ENCODE data around the gene TMEM238L. TPM values are rescaled to one million over a fixed set of nuclear protein-coding genes. Genes with fewer than 3 reads are reported as not detected.

Gene TMEM238L
- total and polyA plus RNA-seq, 5 experiments from 2014 or later = 0.65 TPM; not detected in 4

DNA sequence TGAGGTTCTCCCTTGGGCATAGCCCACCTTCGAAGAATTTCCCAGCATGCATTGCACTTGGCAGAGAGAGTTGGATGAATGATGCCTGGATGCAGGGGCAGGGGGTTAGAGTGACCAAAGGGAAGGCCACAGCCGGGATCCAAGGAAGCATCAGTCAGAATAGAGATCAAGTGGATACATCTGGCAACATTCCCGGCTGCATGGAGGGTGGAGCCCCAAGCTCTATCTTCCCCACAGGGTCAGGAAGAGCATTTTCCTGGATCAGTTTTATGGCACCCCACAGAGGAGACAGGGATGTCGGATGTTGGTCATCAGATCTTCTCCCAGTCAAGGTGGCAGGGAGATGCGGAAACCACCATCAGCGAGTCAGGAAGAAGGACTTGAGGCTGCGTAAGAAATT is 21.0 kb upstream of the TMEM238L start:
- ATAC-seq (no peak), DNase-seq (no peak)
- Mint-ChIP-seq H3K4me1 (peaks cover 0 to 2% (median under 1%) of the 10 kb centered on the region in 4 donors), H3K27me3 (peaks cover 0 to 10% (median 0%) of the 10 kb centered on the region in 5 donors), H3K4me3 (no peak overlapping the region), H3K27ac (no peak overlapping the region), H3K9me3 (no peaks in the 10 kb centered on the region), H3K36me3 (no peaks in the 10 kb centered on the region)
- POLR2A ChIA-PET = no interaction called here

DNA sequence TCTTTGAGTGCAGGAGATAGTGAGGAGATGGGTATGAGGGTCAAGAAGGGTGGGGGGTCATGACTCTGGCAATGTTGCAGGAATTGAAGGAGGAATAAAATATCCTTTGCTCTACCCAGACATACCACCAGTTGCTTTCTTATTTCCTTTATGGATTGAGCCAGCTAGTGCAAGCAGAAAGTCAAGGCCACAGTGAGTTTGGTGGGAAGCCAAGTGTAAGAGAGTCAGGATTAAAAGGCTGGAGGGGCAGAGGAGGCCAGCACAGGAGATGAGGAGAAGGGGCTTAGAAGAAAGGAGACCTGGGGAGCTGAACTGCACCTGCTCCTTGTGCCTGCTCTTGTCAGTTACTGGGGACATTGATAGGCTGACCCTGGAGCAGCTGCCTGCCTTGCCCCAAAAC is 17.9 kb upstream of the TMEM238L start:
- no peaks in the 10 kb centered on the region for H3K9me3 Mint-ChIP-seq
- H3K27me3 Mint-ChIP-seq = peaks cover 0 to 9% (median 2%) of the 10 kb centered on the region in 5 donors
- no peaks in the 10 kb centered on the region for H3K36me3 Mint-ChIP-seq
- DNase-seq (no peak), ATAC-seq (no peak)
- POLR2A ChIA-PET = interaction anchor here (0.9 kb wide), 1 partner anchor 12 kb away, joined by 3 read pairs; no protein-coding TSS in a partner anchor
- peaks cover 0 to 2% (median under 1%) of the 10 kb centered on the region in 4 donors for H3K4me1 Mint-ChIP-seq
- no peak overlapping the region for H3K4me3 Mint-ChIP-seq
- no peak overlapping the region for H3K27ac Mint-ChIP-seq

DNA sequence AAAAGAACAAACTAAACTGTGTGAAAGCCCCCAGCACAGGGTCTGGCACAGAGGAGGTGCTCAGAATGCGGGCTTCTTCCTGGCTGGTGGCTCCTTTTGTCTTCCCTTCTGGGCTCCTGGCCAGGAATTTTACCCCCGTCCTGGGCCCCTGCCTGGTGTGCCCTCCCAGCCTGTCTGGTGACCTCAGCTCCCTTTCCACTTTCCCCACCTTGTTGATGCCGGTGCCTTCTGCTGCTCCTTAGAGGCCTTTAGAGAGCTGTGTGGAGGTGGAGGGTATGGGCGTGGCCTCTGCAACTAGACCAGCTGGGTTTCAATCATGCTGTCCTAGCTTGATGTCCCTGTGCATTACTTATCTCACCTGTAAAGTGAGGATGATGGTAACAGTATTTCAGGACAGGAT is 17.2 kb upstream of the TMEM238L start:
- DNase-seq = no peak
- peaks cover 0 to 2% (median under 1%) of the 10 kb centered on the region in 4 donors for H3K4me1 Mint-ChIP-seq
- ATAC-seq = no peak
- H3K27me3 Mint-ChIP-seq = peaks cover 0 to 9% (median 4%) of the 10 kb centered on the region in 5 donors
- H3K27ac Mint-ChIP-seq = no peak overlapping the region
- no peak overlapping the region for H3K4me3 Mint-ChIP-seq
- no peaks in the 10 kb centered on the region for H3K36me3 Mint-ChIP-seq
- H3K9me3 Mint-ChIP-seq = no peaks in the 10 kb centered on the region
- POLR2A ChIA-PET = interaction anchor here (0.9 kb wide), 1 partner anchor 11 kb away, joined by 3 read pairs; no protein-coding TSS in a partner anchor

GRCh38 chr17:10815319-10815718 is 11.4 kb upstream of the TMEM238L start:
- Mint-ChIP-seq H3K27me3 (peaks cover 1 to 13% (median 11%) of the 10 kb centered on the region in 5 donors), H3K4me3 (no peak overlapping the region), H3K36me3 (no peaks in the 10 kb centered on the region), H3K4me1 (peaks cover 0 to 6% (median 0%) of the 10 kb centered on the region in 4 donors), H3K27ac (no peak overlapping the region), H3K9me3 (no peaks in the 10 kb centered on the region)
- POLR2A ChIA-PET = no interaction called here
- ATAC-seq = no peak
- DNase-seq = no peak

GRCh38 chr17:10814075-10814474 is 10.2 kb upstream of the TMEM238L start:
- Mint-ChIP-seq H3K27ac (peak overlapping the region in 2 of 10 donors; percentile 45 to 71), H3K4me3 (no peak overlapping the region), H3K27me3 (peaks cover 1 to 13% (median 11%) of the 10 kb centered on the region in 5 donors), H3K4me1 (peaks cover 0 to 6% (median 0%) of the 10 kb centered on the region in 4 donors), H3K36me3 (no peaks in the 10 kb centered on the region), H3K9me3 (no peaks in the 10 kb centered on the region)
- POLR2A ChIA-PET = no interaction called here
- DNase-seq (no peak), ATAC-seq (no peak)

GRCh38 chr17:10812674-10813073 is 8.8 kb upstream of the TMEM238L start:
- POLR2A ChIA-PET = no interaction called here
- Mint-ChIP-seq H3K27ac (no peak overlapping the region), H3K36me3 (no peaks in the 10 kb centered on the region), H3K4me3 (no peak overlapping the region), H3K9me3 (no peaks in the 10 kb centered on the region), H3K27me3 (peaks cover 0 to 13% (median 11%) of the 10 kb centered on the region in 5 donors), H3K4me1 (peaks cover 0 to 6% (median 0%) of the 10 kb centered on the region in 4 donors)
- DNase-seq (no peak), ATAC-seq (no peak)

DNA sequence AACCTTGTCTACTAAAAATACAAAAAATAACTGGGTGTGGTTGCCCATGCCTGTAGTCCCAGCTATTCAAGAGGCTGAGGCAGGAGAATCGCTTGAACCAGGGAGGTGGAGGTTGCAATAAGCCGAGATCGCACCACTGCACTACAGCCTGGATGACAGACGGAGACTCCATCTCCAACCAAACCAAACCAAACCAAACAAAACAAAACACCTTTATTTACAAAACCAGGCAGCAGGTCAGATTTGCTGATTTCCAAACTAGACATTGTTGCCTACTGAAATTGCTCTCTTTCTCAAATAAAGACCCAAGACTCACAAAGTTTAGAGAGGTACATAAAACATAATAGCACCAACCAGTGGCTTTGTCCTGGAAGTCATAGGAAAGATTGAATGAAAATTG is 5.7 kb upstream of the TMEM238L start:
- POLR2A ChIA-PET = interaction anchor here (0.9 kb wide), 1 partner anchor 12 kb away, joined by 3 read pairs; no protein-coding TSS in a partner anchor
- peaks cover 0 to 13% (median 8%) of the 10 kb centered on the region in 5 donors for H3K27me3 Mint-ChIP-seq
- DNase-seq (no peak), ATAC-seq (no peak)
- no peaks in the 10 kb centered on the region for H3K36me3 Mint-ChIP-seq
- peaks cover 0 to 4% (median 0%) of the 10 kb centered on the region in 4 donors for H3K4me1 Mint-ChIP-seq
- no peak overlapping the region for H3K27ac Mint-ChIP-seq
- H3K9me3 Mint-ChIP-seq = no peaks in the 10 kb centered on the region
- H3K4me3 Mint-ChIP-seq = no peak overlapping the region

DNA sequence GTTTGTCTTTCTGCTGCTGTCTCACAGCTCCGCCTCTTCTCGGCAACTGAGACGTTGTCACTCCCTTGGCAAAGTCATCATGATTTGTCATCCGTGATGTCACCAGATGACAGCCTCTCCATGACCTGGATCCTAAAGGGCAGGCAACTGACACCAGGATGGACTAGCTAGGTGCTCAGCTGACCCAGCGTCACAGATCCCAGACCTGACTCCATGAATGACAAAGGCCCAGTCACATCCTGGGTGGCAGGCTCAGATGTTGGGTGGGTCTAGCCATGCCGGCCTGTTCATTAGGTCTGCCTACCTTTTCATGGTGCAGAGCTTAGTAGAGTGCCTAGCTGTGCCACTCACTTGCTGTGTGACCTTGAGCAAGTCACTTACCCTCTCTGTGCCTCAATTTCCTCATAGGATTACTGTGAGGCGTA is 3.8 kb upstream of the TMEM238L start:
- no peak for ATAC-seq
- H3K9me3 Mint-ChIP-seq = no peaks in the 10 kb centered on the region
- no peaks in the 10 kb centered on the region for H3K36me3 Mint-ChIP-seq
- peaks cover 0 to 4% (median 0%) of the 10 kb centered on the region in 4 donors for H3K4me1 Mint-ChIP-seq
- POLR2A ChIA-PET = no interaction called here
- H3K27me3 Mint-ChIP-seq = peaks cover 0 to 8% (median 5%) of the 10 kb centered on the region in 5 donors
- H3K27ac Mint-ChIP-seq = no peak overlapping the region
- no peak for DNase-seq
- H3K4me3 Mint-ChIP-seq = no peak overlapping the region

GRCh38 chr17:10806545-10807262 is 2.8 kb upstream of the TMEM238L start:
- Mint-ChIP-seq H3K36me3 (no peaks in the 10 kb centered on the region), H3K4me1 (no peaks in the 10 kb centered on the region), H3K4me3 (no peak overlapping the region), H3K9me3 (no peaks in the 10 kb centered on the region), H3K27me3 (peaks cover 0 to 3% (median 0%) of the 10 kb centered on the region in 5 donors), H3K27ac (no peak overlapping the region)
- no peak for ATAC-seq
- DNase-seq = no peak
- POLR2A ChIA-PET = no interaction called here

- DNase-seq (no peak), ATAC-seq (no peak)
- peaks cover 0 to 3% (median 0%) of the 10 kb centered on the region in 5 donors for H3K27me3 Mint-ChIP-seq
- H3K27ac Mint-ChIP-seq = peak overlapping the region in 1 of 10 donors; percentile 47
- no peaks in the 10 kb centered on the region for H3K4me1 Mint-ChIP-seq
- POLR2A ChIA-PET = no interaction called here
- no peaks in the 10 kb centered on the region for H3K36me3 Mint-ChIP-seq
- H3K4me3 Mint-ChIP-seq = no peak overlapping the region
- no peaks in the 10 kb centered on the region for H3K9me3 Mint-ChIP-seq
These were observed 2.0 kb upstream of the TMEM238L start for GRCh38 chr17:10805911-10806310.

DNA sequence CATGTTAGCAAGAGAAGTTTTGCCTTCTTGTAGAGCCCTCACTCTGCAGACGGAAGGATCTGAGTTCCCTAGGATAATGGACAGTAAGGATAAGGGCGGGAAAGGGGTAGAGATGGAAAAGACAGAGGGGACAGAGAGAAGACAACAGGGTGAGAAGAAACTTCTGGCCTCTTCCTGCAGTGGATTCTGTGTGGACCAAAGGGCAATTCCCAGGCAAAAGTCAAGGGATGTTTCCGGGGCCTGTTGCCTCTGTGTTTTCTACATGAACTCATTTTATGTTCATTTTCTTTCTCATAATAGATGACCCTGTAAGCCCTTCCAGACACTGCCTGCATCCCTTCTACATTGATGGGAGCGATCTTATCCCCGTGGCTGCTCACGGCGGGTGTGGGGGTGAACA is 647 bp upstream of the TMEM238L start:
- POLR2A ChIA-PET = no interaction called here
- Mint-ChIP-seq H3K4me3 (no peak overlapping the region), H3K27ac (no peak overlapping the region), H3K9me3 (no peaks in the 10 kb centered on the region), H3K36me3 (no peaks in the 10 kb centered on the region), H3K27me3 (peaks cover 0 to 3% (median 0%) of the 10 kb centered on the region in 5 donors), H3K4me1 (no peaks in the 10 kb centered on the region)
- ATAC-seq (no peak), DNase-seq (no peak)

DNA sequence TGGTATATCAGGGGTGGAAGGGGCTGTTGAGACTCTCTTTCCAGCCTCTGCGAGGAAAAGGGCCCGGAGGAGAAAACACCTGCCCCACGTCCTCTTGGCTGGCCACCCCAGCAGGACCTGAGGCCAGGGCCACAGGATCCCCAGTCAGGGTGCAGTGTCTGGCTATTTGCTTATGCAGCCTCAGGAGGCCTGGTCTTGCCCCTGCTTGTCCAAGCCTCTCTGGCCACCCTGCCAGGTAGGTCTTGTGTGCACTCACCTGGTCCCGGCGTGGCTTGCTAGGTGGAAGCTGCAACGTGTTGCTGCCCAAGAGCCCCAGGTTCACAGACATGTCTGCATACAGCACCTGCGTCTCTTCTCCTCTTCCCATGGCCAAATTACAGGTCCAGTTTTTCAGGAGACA is 549 bp downstream of the TMEM238L start:
- no peak overlapping the region for H3K4me3 Mint-ChIP-seq
- POLR2A ChIA-PET = no interaction called here
- ATAC-seq = no peak
- H3K27ac Mint-ChIP-seq = no peak overlapping the region
- no peaks in the 10 kb centered on the region for H3K9me3 Mint-ChIP-seq
- H3K36me3 Mint-ChIP-seq = no peaks in the 10 kb centered on the region
- H3K4me1 Mint-ChIP-seq = no peaks in the 10 kb centered on the region
- DNase-seq = no peak
- peaks cover 0 to 3% (median 0%) of the 10 kb centered on the region in 5 donors for H3K27me3 Mint-ChIP-seq

- ATAC-seq (no peak), DNase-seq (no peak)
- Mint-ChIP-seq H3K27me3 (peaks cover 0 to 3% (median 0%) of the 10 kb centered on the region in 5 donors), H3K9me3 (no peaks in the 10 kb centered on the region), H3K36me3 (no peaks in the 10 kb centered on the region), H3K27ac (peak overlapping the region in 1 of 10 donors; percentile 75), H3K4me1 (no peaks in the 10 kb centered on the region), H3K4me3 (no peak overlapping the region)
- POLR2A ChIA-PET = no interaction called here
These were observed 1.2 kb downstream of the TMEM238L start for GRCh38 chr17:10802496-10803284.

Data from naive thymus-derived CD8-positive, alpha-beta T cell (primary cell).